K562 (cell line): ENCODE results near the gene ZBTB47. TPM values are rescaled to one million over a fixed set of nuclear protein-coding genes. Genes with fewer than 3 reads are reported as not detected.

ENCODE experiments used
- ATAC-seq: fragments of 200-7000 bp; cut with Tn5 transposase; 3 replicates; pipeline ENCODE4 v1.9.1; 2020; ENCODE audit warnings: moderate library complexity
- BruUV-seq: library from RNA; stranded (reverse); fragments of 400-500 nt; replicated peaks from 2 replicates; lab custom pipeline; 2021; lab: Mats Ljungman, UMichigan
- CTCF ChIA-PET: fragments of 300-600 bp; formaldehyde crosslinking; extraction: SDS; loops from one replicate; lab custom pipeline; 2021; ENCODE audit warnings: low intra/inter-chr PET ratio; lab: Yijun Ruan, JAX
- POLR2A ChIA-PET: fragments of 300-600, 350-650 bp; sonication (Branson Sonifier 250); formaldehyde crosslinking; extraction: SDS; loops from one replicate; lab custom pipeline; 2021; ENCODE audit warnings: antibody characterized with exemption, inconsistent platforms; lab: Yijun Ruan, JAX
- DNase-seq, 4 experiments: peaks; one replicate each; pipeline versions ENCODE4 v3.0.0 to v3.0.0-alpha.2; 2011 to 2018; ENCODE audit warnings: low spot score in 3 of 4, mixed read lengths in 3 of 4; ENCODE audit errors: extremely low read depth in 1 of 4
- FAIRE-seq: peaks from 2 replicates; lab custom pipeline; 2011; peaks lifted over from hg19 to GRCh38; lab: Jason Lieb, UNC
- H2AFZ ChIP-seq: 2 replicates; pipeline ENCODE4 v1.6.0; 2011; ENCODE audit warnings: low read depth, low read length, control low read depth, inconsistent platforms
- H3K27ac ChIP-seq: fragments of 200-600 bp; 3 replicates; pipeline ENCODE4 v1.8.0; 2011; ENCODE audit warnings: low read depth, mild to moderate bottlenecking, control low read depth, inconsistent platforms, low read length, moderate library complexity, mixed read lengths; ENCODE audit errors: extremely low read depth
- H3K27me3 ChIP-seq, 2 experiments: fragments of 300-600 bp in 1 of 2; 2 replicates in 1 of 2; 3 replicates in 1 of 2; pipeline versions ENCODE4 v1.6.0 to v1.8.0; 2011; ENCODE audit warnings: inconsistent platforms in 2 of 2, low read length in 2 of 2, mild to moderate bottlenecking in 1 of 2, mixed read lengths in 1 of 2, moderate library complexity in 1 of 2; ENCODE audit not compliant: control insufficient read depth in 2 of 2, insufficient read depth in 2 of 2
- H3K36me3 ChIP-seq: fragments of 300-600 bp; 3 replicates; pipeline ENCODE4 v1.8.0; 2011; ENCODE audit warnings: mild to moderate bottlenecking, low read length, inconsistent platforms; ENCODE audit not compliant: control insufficient read depth, insufficient read depth
- H3K4me1 ChIP-seq, 2 experiments: fragments of 200-600 bp in 1 of 2; replicated peaks in 1 of 2; 2 replicates in 1 of 2; 3 replicates in 1 of 2; pipeline versions ENCODE4 v1.5.1 to v1.8.0; 2011; ENCODE audit warnings: inconsistent platforms in 2 of 2, low read length in 2 of 2, mild to moderate bottlenecking in 1 of 2, mixed read lengths in 1 of 2, moderate library complexity in 1 of 2; ENCODE audit not compliant: control insufficient read depth in 2 of 2, insufficient read depth in 2 of 2
- H3K4me2 ChIP-seq: 2 replicates; pipeline ENCODE4 v1.6.1; 2011; ENCODE audit warnings: low read length, control low read depth, inconsistent platforms, mixed read lengths; ENCODE audit not compliant: insufficient read depth
- H3K4me3 ChIP-seq: fragments of 200-600 bp; sonication (generic), shearing (Covaris generic); 2 replicates; pipeline ENCODE4 v1.5.1; 2016; ENCODE audit warnings: control low read depth, inconsistent platforms
- H3K79me2 ChIP-seq: fragments of 200-600 bp; 3 replicates; pipeline ENCODE4 v1.8.0; 2011; ENCODE audit warnings: low read length, inconsistent platforms; ENCODE audit not compliant: control insufficient read depth, insufficient read depth
- H3K9ac ChIP-seq, 2 experiments: 2 replicates each; pipeline versions ENCODE4 v1.6.0 to v1.6.1; 2011; ENCODE audit warnings: low read depth in 2 of 2, low read length in 2 of 2, control low read depth in 1 of 2, inconsistent platforms in 1 of 2, mild to moderate bottlenecking in 1 of 2, mixed read lengths in 1 of 2; ENCODE audit not compliant: insufficient read depth in 1 of 2
- H3K9me1 ChIP-seq: one replicate; pipeline ENCODE4 v1.6.0; 2011; ENCODE audit warnings: inconsistent platforms, mild to moderate bottlenecking, low read length, moderate library complexity; ENCODE audit not compliant: control insufficient read depth, insufficient read depth
- H3K9me3 ChIP-seq: replicated peaks from 2 replicates; pipeline ENCODE4 v1.5.1; 2011; ENCODE audit warnings: low read depth, low read length, inconsistent platforms; ENCODE audit not compliant: control insufficient read depth, insufficient read depth
- H4K20me1 ChIP-seq: replicated peaks from 2 replicates; pipeline ENCODE4 v1.6.1; 2011; ENCODE audit warnings: low read length, inconsistent platforms, mixed read lengths; ENCODE audit not compliant: control insufficient read depth, insufficient read depth
- AFF1 ChIP-seq, 2 experiments: fragments of 450-650 bp; IDR thresholded peaks; 2 replicates each; pipeline ENCODE4 v1.6.1; 2018; ENCODE audit warnings: mild to moderate bottlenecking in 2 of 2, low read depth in 1 of 2; ENCODE audit not compliant: partially characterized antibody in 2 of 2
- BACH1 ChIP-seq: fragments of 200-800 bp; sonication (Bioruptor generic); IDR thresholded peaks from 2 replicates; pipeline ENCODE4 v1.6.1; 2016; ENCODE audit warnings: missing genetic modification characterization, missing compliant biosample characterization
- DPF2 ChIP-seq: fragments of 450-650 bp; IDR thresholded peaks from 2 replicates; pipeline ENCODE4 v1.6.1; 2016
- MEIS2 ChIP-seq: fragments of 450-650 bp; IDR thresholded peaks from 2 replicates; pipeline ENCODE4 v1.6.1; 2014; ENCODE audit warnings: mild to moderate bottlenecking; ENCODE audit not compliant: partially characterized antibody
- POLR2AphosphoS5 ChIP-seq: IDR thresholded peaks from 2 replicates; pipeline ENCODE4 v1.6.1; 2011; ENCODE audit warnings: mild to moderate bottlenecking, low read depth, low read length, moderate library complexity; ENCODE audit not compliant: control insufficient read depth, insufficient read depth
- SAP30 ChIP-seq: fragments of 200-600 bp; sonication (generic); IDR thresholded peaks from 2 replicates; pipeline ENCODE4 v1.6.1; 2012; ENCODE audit warnings: borderline replicate concordance, low read depth, mild to moderate bottlenecking, moderate library complexity, low read length, control low read depth, inconsistent platforms; ENCODE audit not compliant: insufficient read depth, poor library complexity, severe bottlenecking
- SREBF1 ChIP-seq: fragments of 150-350 bp; IDR thresholded peaks from 2 replicates; pipeline ENCODE4 v1.6.1; 2014; ENCODE audit warnings: antibody characterized with exemption, low read depth, low read length, borderline replicate concordance
- TFAP4 ChIP-seq: sonication (generic); formaldehyde crosslinking; IDR thresholded peaks from 2 replicates; pipeline ENCODE4 v1.8.0; 2022; ENCODE audit warnings: missing genetic modification reagents, mild to moderate bottlenecking, moderate library complexity, borderline replicate concordance
- ZNF134 ChIP-seq: fragments of 250-450 bp; sonication (Bioruptor Pico); conservative IDR thresholded peaks from 2 replicates; pipeline ENCODE4 v1.4.0; 2020
- ZNF263 ChIP-seq: sonication (generic); formaldehyde crosslinking; IDR thresholded peaks from 2 replicates; pipeline ENCODE4 v1.8.0; 2022; ENCODE audit warnings: mild to moderate bottlenecking, missing genetic modification reagents, borderline replicate concordance
- ZNF644 ChIP-seq: fragments of 200-800 bp; sonication (Bioruptor generic); IDR thresholded peaks from 2 replicates; pipeline ENCODE4 v1.6.1; 2016; ENCODE audit warnings: low read depth, missing genetic modification characterization, missing compliant biosample characterization
- WGBS: fragments of 100-300 bp; shearing (Covaris generic); methylation state at CpG from one replicate; pipeline ENCODE4 v1.1.6; 2016; ENCODE audit warnings: low coverage, mixed read lengths; ENCODE audit not compliant: insufficient coverage; ENCODE audit errors: missing lambda C conversion rate; 5-methylcytosine and 5-hydroxymethylcytosine counted together
- in situ Hi-C: fragments of 300-500 bp; cut with MboI; formaldehyde crosslinking; loops from 4 replicates; pipeline ENCODE4 v1.15.0; 2018; ENCODE audit warnings: inconsistent platforms, mixed read lengths
- intact Hi-C: fragments of 100-400 bp; cut with micrococcal nuclease; formaldehyde crosslinking; loops from 2 replicates; pipeline ENCODE4 v1.14.2; 2022
- polyA plus RNA-seq, 8 experiments: library from polyadenylated mRNA; depleted of rRNA in 4 of 8; stranded (reverse) in 5 of 8; unstranded in 3 of 8; fragments of >200 nt; fragmentation: Nextera tagmentation in 2 of 8; fragmentation: Illumina TruSeq in 1 of 8; extraction: Ambion mirVana in 2 of 8; extraction: Trizol in 1 of 8; gene quantifications; 2 replicates each; pipeline versions ENCODE4 v1.2.1 to v1.2.3, GENCODE V29; 2011 to 2014; ENCODE audit warnings: inconsistent platforms in 1 of 8, missing spikeins in 1 of 8
- total RNA-seq, 7 experiments: library from RNA; depleted of rRNA in 6 of 7; stranded (reverse); fragments of >200 nt in 6 of 7; fragmentation: Illumina TruSeq in 2 of 7; extraction: Trizol in 2 of 7; gene quantifications; 2 replicates each; pipeline versions ENCODE4 v1.2.1 to v1.2.3, GENCODE V29; 2011 to 2021; ENCODE audit warnings: low replicate concordance in 1 of 7
- TF ChIP-seq, protein P1 (sequence below): sonication (generic); formaldehyde crosslinking; IDR thresholded peaks from 2 replicates; pipeline ENCODE4 v1.8.1; 2022; ENCODE audit warnings: missing genetic modification reagents

ZBTB47 gene
- total and polyA plus RNA-seq, 9 of the 15 experiments (the other 6 are each of a cell fraction or from before 2014, with no cell fraction given) = 0.11 to 4.6 (median 1.7) TPM; not detected in 1

DNA sequence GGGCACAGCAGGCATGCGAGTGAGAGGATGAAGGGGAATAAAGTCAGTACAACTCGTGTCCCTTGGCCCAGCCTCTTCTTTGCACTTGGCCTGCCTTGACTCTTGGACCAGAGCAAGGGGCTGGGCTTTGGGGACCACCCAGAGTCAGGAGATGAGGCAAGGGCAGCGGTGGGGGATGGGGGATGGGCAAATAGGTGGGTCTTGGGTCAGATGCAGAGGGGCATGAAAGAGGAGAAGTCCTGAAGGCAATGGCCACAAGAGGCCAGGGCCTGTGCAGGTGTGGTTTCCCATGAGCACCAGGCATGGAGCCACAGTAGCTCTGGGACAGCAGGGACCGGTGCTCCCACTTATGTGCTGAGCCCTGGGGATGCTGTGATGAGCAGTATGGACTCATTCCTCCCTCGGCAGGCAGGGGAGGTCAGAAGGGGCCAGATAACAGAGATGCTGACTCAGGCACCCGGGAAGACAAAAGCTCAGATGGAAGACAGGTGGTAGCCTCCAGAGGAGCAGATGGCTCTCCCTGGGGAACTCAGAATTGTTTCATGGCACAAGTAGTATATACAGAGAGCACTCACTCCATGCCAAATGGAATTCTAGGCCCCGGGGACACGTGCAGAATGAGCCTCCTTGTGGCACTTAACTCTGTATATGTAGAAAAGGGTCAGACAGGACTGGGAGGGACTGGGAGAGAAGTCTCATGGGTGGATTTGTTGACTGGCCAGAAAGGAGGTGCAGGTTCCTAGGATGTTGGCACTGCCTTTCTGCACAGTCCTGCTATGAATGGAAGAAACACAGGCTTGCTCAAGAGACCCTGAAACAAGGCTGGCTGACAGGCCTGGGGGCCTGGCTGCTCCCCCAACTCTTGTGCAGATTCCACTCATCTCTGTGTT, 14.3 kb downstream of the ZBTB47 start (continued):
- no peak for TF ChIP-seq POLR2AphosphoS5
- TF ChIP-seq ZNF263 (CRISPR knock-in tag) = peak; percentile 76
- no peak for TF ChIP-seq ZNF134 (CRISPR knock-in tag)
- TF ChIP-seq, all 486 proteins: peak for 11

GRCh38 chr3:42668413-42668760, 14.9 kb downstream of the ZBTB47 start:
- Histone ChIP-seq H3K4me2 (no peak overlapping the region), H3K27me3 (peaks cover 7 to 27% of the 10 kb centered on the region in 2 experiments; a peak in 3 of 5 replicates), H3K4me3 (no peak overlapping the region), H4K20me1 (0 out of 2 replicates have a peak, but pooled peaks cover 5% of the 10 kb centered on the region), H2AFZ (no peak overlapping the region), H3K9me1 (no peaks in the 10 kb centered on the region), H3K36me3 (no peaks in the 10 kb centered on the region), H3K4me1 (peaks cover 4 to 10% of the 10 kb centered on the region in 2 experiments; a peak in 4 of 5 replicates), H3K79me2 (no peaks in the 10 kb centered on the region), H3K27ac (no peak overlapping the region), H3K9ac (no peak overlapping the region), H3K9me3 (no peaks in the 10 kb centered on the region)
- ATAC-seq (no peak), FAIRE-seq (no peak), DNase-seq (peak in 1 of 4 experiments; percentile 6)
- TF ChIP-seq DPF2 (no peak), SREBF1 (no peak), TFAP4 (CRISPR knock-in tag) (no peak), BACH1 (tag) (no peak), AFF1 (IDR thresholded peaks at IDR 0.05; ENCODE audit: low read depth in 1 of 2, partially characterized antibody in 2 of 2) (no peak), ZNF644 (tag) (no peak), MEIS2 (no peak), SAP30 (no peak)
- TF ChIP-seq, protein P1, sequence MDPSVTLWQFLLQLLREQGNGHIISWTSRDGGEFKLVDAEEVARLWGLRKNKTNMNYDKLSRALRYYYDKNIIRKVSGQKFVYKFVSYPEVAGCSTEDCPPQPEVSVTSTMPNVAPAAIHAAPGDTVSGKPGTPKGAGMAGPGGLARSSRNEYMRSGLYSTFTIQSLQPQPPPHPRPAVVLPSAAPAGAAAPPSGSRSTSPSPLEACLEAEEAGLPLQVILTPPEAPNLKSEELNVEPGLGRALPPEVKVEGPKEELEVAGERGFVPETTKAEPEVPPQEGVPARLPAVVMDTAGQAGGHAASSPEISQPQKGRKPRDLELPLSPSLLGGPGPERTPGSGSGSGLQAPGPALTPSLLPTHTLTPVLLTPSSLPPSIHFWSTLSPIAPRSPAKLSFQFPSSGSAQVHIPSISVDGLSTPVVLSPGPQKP (CRISPR knock-in tag) = no peak
- no TSS peak for BruUV-seq
- ChIA-PET POLR2A (no interaction called here), CTCF (interaction anchor here (0.5 to 0.7 kb wide), 2 partner anchors 34 to 132 kb away, joined by 3 to 4 read pairs; no protein-coding TSS in a partner anchor)
- intact Hi-C loops (no loop called here), in situ Hi-C loops (no loop called here)
- 6% methylated on average over 2 of the region's 2 CpGs for WGBS
